ENCODE data around the gene SNRNP35.
A peak's percentile ranks its signal among the peaks of the same experiment; 100 is the strongest.
"Not testable (repeated sequence)": the region's sequence is repeated elsewhere in the genome, so short reads cannot be mapped to it uniquely, and the experiment has no call there.

Gene SNRNP35

GRCh38 chr12:123457980-123458779 is at the start of gene SNRNP35:
SNRNP35 (plus strand) TSS chr12:123458139; CDS start chr12:123465541, 7,402 bp downstream.
- no peak for TF ChIP-seq Cebpa-rat (IDR thresholded peaks at IDR 0.05)
- peak within 1 kb of the TSS; percentile 97 for H3K9ac ChIP-seq
- peaks cover 19% of the 10 kb centered on the region for H4K20me1 ChIP-seq

GRCh38 chr12:123408619-123409018 is 49.3 kb upstream of the SNRNP35 start:
- peaks cover 83% of the 10 kb centered on the region for H3K36me3 ChIP-seq
- H3K27me3 ChIP-seq, H3K4me2 ChIP-seq, H3K4me3 ChIP-seq, H3K9ac ChIP-seq, H3K4me1 ChIP-seq, H3K27ac ChIP-seq, H3K9me3 ChIP-seq: not testable (repeated sequence)
- H4K20me1 ChIP-seq: peaks cover 31% of the 10 kb centered on the region

More at GRCh38 chr12:123457980-123458779, at the start of gene SNRNP35:
- peaks cover 12% of the 10 kb centered on the region for H3K36me3 ChIP-seq
- no peaks in the 10 kb centered on the region for H3K9me3 ChIP-seq
- H3K4me3 ChIP-seq: peak within 1 kb of the TSS; percentile 83
- no peaks in the 10 kb centered on the region for H3K27me3 ChIP-seq
- H3K27ac ChIP-seq: peak within 1 kb of the TSS; percentile 99
- H3K4me2 ChIP-seq: peak within 1 kb of the TSS; percentile 86
- peaks cover 21% of the 10 kb centered on the region for H3K4me1 ChIP-seq

GRCh38 chr12:123409284-123410040 is 48.5 kb upstream of the SNRNP35 start:
- not testable (repeated sequence) for H3K9me3 ChIP-seq, H3K4me2 ChIP-seq, H3K27me3 ChIP-seq, H3K4me3 ChIP-seq, H3K4me1 ChIP-seq, H3K27ac ChIP-seq, H3K9ac ChIP-seq
- H3K36me3 ChIP-seq: peaks cover 81% of the 10 kb centered on the region
- H4K20me1 ChIP-seq: peaks cover 23% of the 10 kb centered on the region

GRCh38 chr12:123410041-123410412 is 47.9 kb upstream of the SNRNP35 start:
- Histone ChIP-seq H3K27ac (no peak overlapping the region), H3K4me3 (no peak overlapping the region), H3K9ac (no peak overlapping the region), H3K36me3 (peaks cover 81% of the 10 kb centered on the region), H3K27me3 (no peaks in the 10 kb centered on the region), H3K4me1 (no peaks in the 10 kb centered on the region), H3K9me3 (no peaks in the 10 kb centered on the region), H4K20me1 (peaks cover 18% of the 10 kb centered on the region), H3K4me2 (no peak overlapping the region)
- TF ChIP-seq Cebpa-rat (IDR thresholded peaks at IDR 0.05): no peak

GRCh38 chr12:123421314-123421713 is 36.6 kb upstream of the SNRNP35 start:
- Histone ChIP-seq H3K27me3 (no peaks in the 10 kb centered on the region), H3K4me3 (no peak overlapping the region), H3K36me3 (peaks cover 100% of the 10 kb centered on the region), H3K9ac (no peak overlapping the region), H3K4me1 (no peaks in the 10 kb centered on the region), H3K9me3 (no peaks in the 10 kb centered on the region; the same call in 1 of the 2 replicates), H3K27ac (no peak overlapping the region), H4K20me1 (peaks cover 72% of the 10 kb centered on the region; the same call in 1 of the 2 replicates), H3K4me2 (no peak overlapping the region)
- no peak for TF ChIP-seq Cebpa-rat (IDR thresholded peaks at IDR 0.05)

GRCh38 chr12:123427036-123427769 is 30.7 kb upstream of the SNRNP35 start:
- Histone ChIP-seq H3K9ac (peak overlapping the region; percentile 53; the same call in 1 of the 2 replicates), H3K36me3 (peaks cover 99% of the 10 kb centered on the region)
- TF ChIP-seq Cebpa-rat (IDR thresholded peaks at IDR 0.05): no peak

GRCh38 chr12:123428591-123428990 is 29.3 kb upstream of the SNRNP35 start:
- Histone ChIP-seq H3K36me3 (peaks cover 92% of the 10 kb centered on the region), H3K9ac (no peak overlapping the region), H3K9me3 (no peaks in the 10 kb centered on the region; the same call in 1 of the 2 replicates), H4K20me1 (peaks cover 88% of the 10 kb centered on the region), H3K27me3 (no peaks in the 10 kb centered on the region), H3K4me1 (peaks cover 42% of the 10 kb centered on the region), H3K4me3 (no peak overlapping the region), H3K27ac (no peak overlapping the region), H3K4me2 (no peak overlapping the region)
- no peak for TF ChIP-seq Cebpa-rat (IDR thresholded peaks at IDR 0.05)

More at GRCh38 chr12:123427036-123427769, 30.7 kb upstream of the SNRNP35 start:
- no peaks in the 10 kb centered on the region; the same call in 1 of the 2 replicates for H3K9me3 ChIP-seq
- peaks cover 88% of the 10 kb centered on the region for H4K20me1 ChIP-seq
- H3K4me1 ChIP-seq: peaks cover 28% of the 10 kb centered on the region
- H3K4me2 ChIP-seq: peak overlapping the region; percentile 60
- peak overlapping the region; percentile 27 for H3K27ac ChIP-seq
- H3K27me3 ChIP-seq: no peaks in the 10 kb centered on the region
- H3K4me3 ChIP-seq: no peak overlapping the region

GRCh38 chr12:123429101-123429500 is 28.8 kb upstream of the SNRNP35 start:
- not testable (repeated sequence) for H3K4me3 ChIP-seq, H3K4me2 ChIP-seq, H3K27me3 ChIP-seq, H3K27ac ChIP-seq, H3K9ac ChIP-seq, H3K9me3 ChIP-seq
- peaks cover 89% of the 10 kb centered on the region for H4K20me1 ChIP-seq
- H3K36me3 ChIP-seq: peaks cover 88% of the 10 kb centered on the region
- peaks cover 47% of the 10 kb centered on the region for H3K4me1 ChIP-seq

GRCh38 chr12:123431951-123432817 is 25.8 kb upstream of the SNRNP35 start:
- Histone ChIP-seq H3K9ac (peak overlapping the region; percentile 49; the same call in 1 of the 2 replicates), H3K4me3 (peak overlapping the region; percentile 32; the same call in 1 of the 2 replicates), H3K4me1 (peaks cover 64% of the 10 kb centered on the region), H3K36me3 (peaks cover 57% of the 10 kb centered on the region), H3K27ac (peak overlapping the region; percentile 58), H3K4me2 (peak overlapping the region; percentile 90), H4K20me1 (peaks cover 84% of the 10 kb centered on the region)
- not testable (repeated sequence) for H3K27me3 ChIP-seq, H3K9me3 ChIP-seq
